CD8-positive, alpha-beta memory T cell (primary cell): ENCODE measurements around the gene AMIGO1. TPM values are rescaled to one million over a fixed set of nuclear protein-coding genes. Genes with fewer than 3 reads are reported as not detected.

ENCODE experiments used
- CTCF ChIA-PET: fragments of 350-600 bp; sonication (Branson Sonifier 250); formaldehyde crosslinking; loops from one replicate; lab custom pipeline; 2021; ENCODE audit warnings: antibody characterized with exemption; lab: Charles Lee
- POLR2A ChIA-PET: fragments of 350-600 bp; sonication (Branson Sonifier 250); formaldehyde crosslinking; loops from one replicate; lab custom pipeline; 2021; ENCODE audit warnings: antibody characterized with exemption; lab: Charles Lee
- DNase-seq, 5 donors: peaks; one replicate each; pipeline versions ENCODE4 v3.0.0 to v3.0.0-alpha.2; 2020 to 2022; ENCODE audit warnings: mixed read lengths in 1 of 5
- H3K27ac ChIP-seq: one replicate; pipeline ENCODE4 v1.7.0; 2013; ENCODE audit warnings: low read depth, mild to moderate bottlenecking, low read length, moderate library complexity
- H3K27me3 ChIP-seq: 2 replicates; pipeline ENCODE4 v1.7.0; 2013; ENCODE audit warnings: low read length, mild to moderate bottlenecking; ENCODE audit not compliant: insufficient read depth, poor library complexity, severe bottlenecking
- H3K36me3 ChIP-seq: 2 replicates; pipeline ENCODE4 v1.7.0; 2013; ENCODE audit warnings: mild to moderate bottlenecking, low read length, moderate library complexity; ENCODE audit not compliant: insufficient read depth
- H3K4me1 ChIP-seq: 2 replicates; pipeline ENCODE4 v1.7.0; 2013; ENCODE audit warnings: mild to moderate bottlenecking, low read length, moderate library complexity; ENCODE audit not compliant: insufficient read depth
- H3K4me3 ChIP-seq: 2 replicates; pipeline ENCODE4 v1.7.0; 2013; ENCODE audit warnings: mild to moderate bottlenecking, low read length
- H3K9me3 ChIP-seq: 2 replicates; pipeline ENCODE4 v1.7.0; 2013; ENCODE audit warnings: mild to moderate bottlenecking, low read length
- H3K27ac Mint-ChIP-seq, 8 donors: one replicate each; pipeline ENCODE4 v1.8.0; 2020 to 2021; ENCODE audit warnings: mixed read lengths in 8 of 8, mild to moderate bottlenecking in 6 of 8, inconsistent platforms in 3 of 8, moderate library complexity in 3 of 8
- H3K27me3 Mint-ChIP-seq, 2 donors: one replicate each; pipeline ENCODE4 v1.8.0; 2020 to 2021; ENCODE audit warnings: mixed read lengths in 2 of 2, mild to moderate bottlenecking in 1 of 2, moderate library complexity in 1 of 2
- H3K36me3 Mint-ChIP-seq, 3 donors: one replicate each; pipeline ENCODE4 v1.8.0; 2020 to 2021; ENCODE audit warnings: mixed read lengths in 3 of 3, inconsistent platforms in 1 of 3, mild to moderate bottlenecking in 1 of 3
- H3K4me1 Mint-ChIP-seq, 3 donors: one replicate each; pipeline ENCODE4 v1.8.0; 2020 to 2021; ENCODE audit warnings: mixed read lengths in 3 of 3, inconsistent platforms in 1 of 3, mild to moderate bottlenecking in 1 of 3
- H3K4me3 Mint-ChIP-seq, 7 donors: one replicate each; pipeline ENCODE4 v1.8.0; 2020 to 2021; ENCODE audit warnings: mixed read lengths in 7 of 7, mild to moderate bottlenecking in 6 of 7, moderate library complexity in 4 of 7, inconsistent platforms in 2 of 7
- H3K9me3 Mint-ChIP-seq, 5 donors: one replicate each; pipeline ENCODE4 v1.8.0; 2020 to 2022; ENCODE audit warnings: mixed read lengths in 5 of 5, mild to moderate bottlenecking in 3 of 5, moderate library complexity in 2 of 5, inconsistent platforms in 1 of 5
- polyA plus RNA-seq: library from polyadenylated mRNA; unstranded; fragments of 300-500 nt; fragmentation: Illumina TruSeq; gene quantifications from one replicate; pipeline ENCODE4 v1.2.3, GENCODE V29; 2021
- total RNA-seq, 2 experiments: library from RNA; stranded (reverse); gene quantifications; one replicate each; pipeline ENCODE4 v1.2.3, GENCODE V29; 2021

The AMIGO1 gene
- total and polyA plus RNA-seq, 3 experiments from 2014 or later = 4.0 to 20.2 (median 4.9) TPM

DNA sequence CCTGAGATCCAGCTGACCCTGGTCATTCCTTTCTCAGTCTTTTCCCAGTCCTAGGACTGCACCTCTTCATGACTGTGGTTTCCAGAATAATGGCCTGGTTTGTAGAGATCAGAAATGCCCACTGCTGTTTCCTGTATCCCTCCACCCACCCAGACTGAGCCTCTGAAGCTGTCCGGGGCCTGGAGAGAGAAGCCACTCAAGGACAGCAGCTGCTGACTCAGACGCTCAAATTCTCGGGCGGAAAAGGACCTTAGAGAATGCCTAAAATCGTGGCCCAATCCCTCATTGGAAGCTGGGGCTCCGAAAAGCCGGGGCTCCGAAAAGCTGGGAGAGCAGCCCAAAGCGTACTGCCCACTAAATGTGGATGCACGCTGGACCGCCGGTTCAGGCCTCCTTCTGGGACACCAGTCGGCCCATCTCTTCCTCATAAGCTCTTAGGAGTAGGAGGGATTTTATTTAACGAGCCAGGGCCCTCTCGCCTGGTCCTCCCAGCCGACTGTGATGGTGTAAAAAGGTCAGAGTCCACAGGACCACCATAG, 22.4 kb upstream of the AMIGO1 start:
- DNase-seq = no peak
- Histone ChIP-seq H3K36me3 (no peaks in the 10 kb centered on the region), H3K27me3 (no peaks in the 10 kb centered on the region), H3K4me3 (no peak overlapping the region), H3K27ac (no peak overlapping the region), H3K4me1 (peaks cover 30% of the 10 kb centered on the region), H3K9me3 (no peaks in the 10 kb centered on the region)
- Mint-ChIP-seq H3K36me3 (peaks cover 0 to 1% (median 0%) of the 10 kb centered on the region in 3 donors), H3K4me3 (peak overlapping the region in 5 of 7 donors; percentile 83 to 90 (median 86)), H3K9me3 (no peaks in the 10 kb centered on the region), H3K27ac (peak overlapping the region in 4 of 8 donors; percentile 86 to 94 (median 90)), H3K4me1 (peaks cover 19 to 23% (median 20%) of the 10 kb centered on the region in 3 donors), H3K27me3 (peaks cover 0 to 2% of the 10 kb centered on the region in 2 donors)
- CTCF ChIA-PET = interaction anchor here (0.6 to 26.1 kb wide), 43 partner anchors 9 to 497 kb away, joined by 3 to 1339 read pairs (median 5); partner anchors contain the start of genes AHCYL1, AMIGO1, ATXN7L2 and CYB561D1
- POLR2A ChIA-PET = interaction anchor here (1.0 to 3.3 kb wide), 11 partner anchors 14 to 106 kb away, joined by 3 to 20 read pairs (median 10); partner anchors contain the start of genes AMIGO1, ATXN7L2 and CYB561D1

DNA sequence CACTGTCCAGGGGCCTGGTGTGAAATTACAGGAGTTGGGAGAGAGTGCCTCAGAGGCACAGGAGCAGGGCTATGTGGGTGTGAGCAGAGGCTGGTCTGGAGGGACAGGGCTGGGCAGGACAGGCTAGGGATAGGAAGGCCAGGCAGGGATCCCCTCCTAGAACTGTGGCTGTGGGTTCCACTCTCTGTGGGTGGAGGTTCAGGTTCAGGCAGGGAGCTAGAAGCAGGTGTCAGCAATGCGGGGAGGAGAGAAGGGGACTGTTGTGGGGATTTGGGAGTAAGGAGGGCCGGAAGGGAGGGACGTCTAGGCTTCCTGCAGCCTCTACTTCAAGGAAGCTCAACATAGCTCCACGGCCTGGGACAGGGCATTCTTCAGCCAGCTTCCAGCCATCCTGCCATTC, 21.9 kb upstream of the AMIGO1 start:
- no peaks in the 10 kb centered on the region for H3K27me3 ChIP-seq
- Mint-ChIP-seq H3K4me1 (peaks cover 19 to 23% (median 20%) of the 10 kb centered on the region in 3 donors), H3K27me3 (no peaks in the 10 kb centered on the region), H3K27ac (peak overlapping the region in 4 of 8 donors; percentile 10 to 91 (median 34)), H3K36me3 (peaks cover 0 to 1% (median 0%) of the 10 kb centered on the region in 3 donors), H3K9me3 (no peaks in the 10 kb centered on the region), H3K4me3 (peak overlapping the region in 3 of 7 donors; percentile 24 to 37 (median 25))
- H3K4me1 ChIP-seq = peaks cover 30% of the 10 kb centered on the region
- DNase-seq = no peak
- POLR2A ChIA-PET = interaction anchor here (1.0 to 3.3 kb wide), 7 partner anchors 22 to 104 kb away, joined by 3 to 20 read pairs (median 13); partner anchors contain the start of genes AMIGO1 and CYB561D1
- no peak overlapping the region for H3K4me3 ChIP-seq
- CTCF ChIA-PET = interaction anchor here (0.6 to 26.1 kb wide), 31 partner anchors 8 to 497 kb away, joined by 3 to 1339 read pairs (median 8); partner anchors contain the start of genes AHCYL1, AMIGO1, ATXN7L2 and CYB561D1
- no peaks in the 10 kb centered on the region for H3K9me3 ChIP-seq
- H3K27ac ChIP-seq = no peak overlapping the region
- no peaks in the 10 kb centered on the region for H3K36me3 ChIP-seq

DNA sequence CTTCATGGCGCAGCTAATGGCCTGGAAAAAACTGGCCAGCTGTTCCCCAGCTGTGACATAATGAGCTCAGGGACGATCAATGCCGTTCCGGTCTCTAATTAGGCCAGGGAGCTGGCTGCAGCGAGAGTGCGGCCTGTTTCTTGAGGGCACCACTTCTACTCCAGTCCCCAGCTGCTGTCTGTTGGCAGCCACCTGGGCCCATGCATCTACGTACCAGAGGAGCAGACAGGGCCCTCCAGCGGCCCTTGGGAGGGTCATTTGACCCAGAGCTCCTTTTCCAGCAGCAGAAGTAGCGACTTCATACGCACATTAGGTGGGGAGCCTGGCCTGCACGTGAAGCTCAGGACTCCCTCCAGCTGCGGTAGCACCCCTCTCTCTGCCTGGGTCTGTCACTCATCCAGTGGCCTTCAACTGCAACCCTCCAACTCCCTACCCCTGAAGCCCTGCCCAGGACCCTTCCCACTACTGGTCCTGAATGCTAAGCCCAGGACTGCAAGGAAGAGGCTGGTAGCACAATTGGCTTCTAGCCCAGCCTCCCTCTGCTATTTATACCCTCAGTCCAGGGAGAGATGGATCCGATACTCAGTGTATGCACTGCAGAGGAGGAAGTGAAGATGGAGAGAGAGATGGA, 21.0 kb upstream of the AMIGO1 start:
- Mint-ChIP-seq H3K9me3 (no peaks in the 10 kb centered on the region), H3K27me3 (no peaks in the 10 kb centered on the region), H3K27ac (peak overlapping the region in 1 of 8 donors; percentile 27), H3K36me3 (peaks cover 0 to 1% (median 0%) of the 10 kb centered on the region in 3 donors), H3K4me3 (peak overlapping the region in 1 of 7 donors; percentile 14), H3K4me1 (peaks cover 19 to 23% (median 20%) of the 10 kb centered on the region in 3 donors)
- Histone ChIP-seq H3K9me3 (no peaks in the 10 kb centered on the region), H3K4me3 (no peak overlapping the region), H3K4me1 (peaks cover 30% of the 10 kb centered on the region), H3K27me3 (no peaks in the 10 kb centered on the region), H3K36me3 (no peaks in the 10 kb centered on the region), H3K27ac (no peak overlapping the region)
- CTCF ChIA-PET = interaction anchor here (0.8 to 26.1 kb wide), 5 partner anchors 7 to 248 kb away, joined by 3 to 1339 read pairs (median 31); partner anchors contain the start of genes AMIGO1, ATXN7L2, CYB561D1 and PSRC1
- DNase-seq = no peak
- POLR2A ChIA-PET = interaction anchor here (1.0 to 3.3 kb wide), 3 partner anchors 21 to 40 kb away, joined by 4 to 15 read pairs (median 5); partner anchors contain the start of gene AMIGO1

DNA sequence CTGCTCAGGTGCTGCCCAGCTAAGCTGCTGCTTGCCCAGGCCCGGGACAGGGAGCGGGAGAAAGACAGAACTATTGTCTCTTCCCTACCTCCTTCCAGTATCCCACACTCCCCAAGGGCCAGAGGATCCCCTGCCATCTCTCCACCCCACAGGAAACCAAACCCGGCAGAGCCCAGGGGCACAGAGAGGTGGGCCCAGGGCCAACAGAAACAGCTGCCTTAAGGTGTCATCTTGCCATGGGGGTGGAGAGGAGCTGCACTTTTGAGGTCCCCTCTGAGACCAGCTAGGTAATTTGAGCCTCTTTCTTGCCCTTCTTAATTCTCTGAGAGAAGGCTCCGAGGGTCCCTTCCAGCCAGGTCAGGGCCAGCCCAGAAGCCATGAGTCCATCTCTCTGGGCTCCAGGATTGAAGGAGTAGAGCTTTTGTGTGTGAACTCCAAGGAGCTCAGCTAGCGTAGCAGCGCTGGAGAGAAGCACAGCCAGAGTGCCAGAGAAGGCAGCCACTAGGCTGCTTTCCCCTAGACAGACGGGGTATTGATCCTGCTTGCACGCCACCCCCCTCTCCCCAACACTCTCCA, 20.4 kb upstream of the AMIGO1 start:
- H3K27ac ChIP-seq = no peak overlapping the region
- POLR2A ChIA-PET = interaction anchor here (1.0 to 3.3 kb wide), 3 partner anchors 20 to 39 kb away, joined by 4 to 15 read pairs (median 5); partner anchors contain the start of gene AMIGO1

DNA sequence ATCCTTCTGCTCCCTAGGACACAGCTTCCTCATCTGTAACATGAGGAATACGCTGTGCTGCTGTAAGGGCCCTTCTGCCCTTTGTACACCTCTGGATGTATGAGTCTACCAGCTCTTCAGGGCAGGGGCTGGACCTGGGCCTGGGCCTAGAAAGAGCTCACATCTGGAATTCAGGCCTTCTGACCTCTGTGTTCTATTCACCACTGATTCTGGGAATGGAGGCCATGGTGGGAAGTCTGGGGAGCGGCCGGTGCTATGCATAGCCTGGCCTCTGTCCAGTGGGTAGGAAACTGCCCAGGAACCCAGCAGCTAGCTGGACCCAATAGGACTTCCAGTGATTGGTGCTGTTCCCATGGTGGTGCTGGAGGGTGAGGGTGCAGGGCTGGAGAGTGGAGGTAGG, 19.2 kb upstream of the AMIGO1 start:
- no peaks in the 10 kb centered on the region for H3K27me3 Mint-ChIP-seq
- DNase-seq = no peak

More for the DNA sequence above, 20.4 kb upstream of the AMIGO1 start:
- Mint-ChIP-seq H3K27ac (no peak overlapping the region), H3K9me3 (no peaks in the 10 kb centered on the region), H3K27me3 (no peaks in the 10 kb centered on the region), H3K36me3 (peaks cover 0 to 1% (median 0%) of the 10 kb centered on the region in 3 donors), H3K4me3 (no peak overlapping the region), H3K4me1 (peaks cover 19 to 23% (median 20%) of the 10 kb centered on the region in 3 donors)
- Histone ChIP-seq H3K36me3 (no peaks in the 10 kb centered on the region), H3K4me1 (peaks cover 30% of the 10 kb centered on the region), H3K4me3 (no peak overlapping the region), H3K9me3 (no peaks in the 10 kb centered on the region), H3K27me3 (no peaks in the 10 kb centered on the region)
- no peak for DNase-seq
- CTCF ChIA-PET = interaction anchor here (0.8 to 26.1 kb wide), 5 partner anchors 10 to 253 kb away, joined by 3 to 1339 read pairs (median 4); partner anchors contain the start of genes AMIGO1, ATXN7L2, CYB561D1 and PSRC1

DNA sequence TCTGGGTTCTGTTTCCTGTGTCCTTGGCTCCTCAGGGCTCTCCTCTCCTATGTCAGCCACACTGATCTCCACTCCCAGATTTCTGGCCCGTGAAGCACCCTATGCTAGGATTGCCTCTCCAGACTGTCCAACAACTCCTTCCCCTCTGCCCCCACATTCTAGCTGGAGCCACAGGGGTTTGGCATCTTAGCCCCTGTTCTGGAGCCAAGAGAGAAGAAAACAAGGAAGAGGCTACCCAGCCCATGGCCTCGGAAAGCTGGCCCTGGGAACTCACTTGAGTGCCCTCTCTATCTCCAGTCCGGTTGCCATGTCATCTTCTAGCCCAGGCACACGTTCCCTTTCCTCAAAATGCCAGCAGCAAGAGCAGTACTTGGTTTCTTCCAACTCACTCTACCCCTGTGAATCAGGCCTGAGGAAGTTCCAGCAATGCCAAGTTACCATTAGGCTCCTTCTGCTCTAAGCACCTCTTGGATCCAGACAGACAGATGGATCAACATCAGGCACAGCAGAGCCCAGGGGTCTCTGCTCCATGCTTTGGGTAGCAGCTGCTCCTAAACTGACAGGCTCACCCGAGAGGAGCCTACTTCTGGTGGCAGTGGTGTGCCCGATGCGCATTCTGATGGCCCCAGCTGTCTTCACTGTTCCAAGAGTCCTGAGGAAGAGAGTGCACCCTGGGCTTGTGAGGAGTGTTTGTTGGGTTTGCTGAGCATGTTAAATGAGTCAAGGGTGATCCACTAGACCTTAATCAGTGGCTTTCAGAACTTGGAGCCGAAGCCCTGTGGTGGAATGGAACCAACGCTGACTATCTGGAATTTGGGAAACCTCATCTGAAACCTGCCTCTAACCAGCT, 18.5 kb upstream of the AMIGO1 start:
- Histone ChIP-seq H3K4me3 (no peak overlapping the region), H3K9me3 (no peaks in the 10 kb centered on the region), H3K36me3 (no peaks in the 10 kb centered on the region), H3K4me1 (peaks cover 30% of the 10 kb centered on the region), H3K27me3 (no peaks in the 10 kb centered on the region), H3K27ac (no peak overlapping the region)
- H3K27ac Mint-ChIP-seq = no peak overlapping the region
- DNase-seq = no peak
- ChIA-PET POLR2A (no interaction called here), CTCF (interaction anchor here (26.1 kb wide), 1 partner anchor 30 kb away, joined by 1339 read pairs; the partner anchor contains the start of genes AMIGO1, ATXN7L2 and CYB561D1)
- H3K9me3 Mint-ChIP-seq = no peaks in the 10 kb centered on the region
- peaks cover 0 to 1% (median 0%) of the 10 kb centered on the region in 3 donors for H3K36me3 Mint-ChIP-seq
- no peak overlapping the region for H3K4me3 Mint-ChIP-seq
- H3K4me1 Mint-ChIP-seq = peaks cover 18 to 23% (median 20%) of the 10 kb centered on the region in 3 donors
- peaks cover 0 to under 1% of the 10 kb centered on the region in 2 donors for H3K27me3 Mint-ChIP-seq

More for the DNA sequence above, 19.2 kb upstream of the AMIGO1 start:
- H3K36me3 Mint-ChIP-seq = peaks cover 0 to 1% (median 0%) of the 10 kb centered on the region in 3 donors
- H3K9me3 Mint-ChIP-seq = no peaks in the 10 kb centered on the region
- Histone ChIP-seq H3K4me3 (no peak overlapping the region), H3K4me1 (peaks cover 30% of the 10 kb centered on the region), H3K27ac (no peak overlapping the region), H3K27me3 (no peaks in the 10 kb centered on the region), H3K9me3 (no peaks in the 10 kb centered on the region), H3K36me3 (no peaks in the 10 kb centered on the region)
- peak overlapping the region in 1 of 8 donors; percentile 42 for H3K27ac Mint-ChIP-seq
- H3K4me3 Mint-ChIP-seq = no peak overlapping the region
- ChIA-PET POLR2A (no interaction called here), CTCF (interaction anchor here (0.8 to 26.1 kb wide), 3 partner anchors 31 to 252 kb away, joined by 3 to 1339 read pairs (median 4); partner anchors contain the start of genes AMIGO1, ATXN7L2 and CYB561D1)
- H3K4me1 Mint-ChIP-seq = peaks cover 19 to 23% (median 20%) of the 10 kb centered on the region in 3 donors
